Adrenal gland (tissue), 5 donors: ENCODE data around the gene RIC8A.

Experiments
- CTCF ChIP-seq, 6 experiments: fragments of 450-650 bp in 4 of 6; fragments of 200-600 bp in 2 of 6; sonication (generic) in 1 of 6; IDR thresholded peaks; 1 replicate in 5 of 6; 2 replicates in 1 of 6; pipeline versions ENCODE4 v1.5.1 to v1.8.0; 2016 to 2021; ENCODE audit warnings: antibody characterized with exemption in 6 of 6, mild to moderate bottlenecking in 2 of 6, moderate library complexity in 1 of 6
- POLR2A ChIP-seq, 2 donors: fragments of 450-650 bp; IDR thresholded peaks; one replicate each; pipeline ENCODE4 v1.6.1; 2017; ENCODE audit warnings: antibody characterized with exemption in 2 of 2, mild to moderate bottlenecking in 2 of 2, moderate library complexity in 1 of 2
- donor health status: DM: no; HTN: no; CAD: no.

- TF ChIP-seq CTCF (IDR thresholded peaks at IDR 0.05), result no peak
- TF ChIP-seq POLR2A (IDR thresholded peaks at IDR 0.05), result no peak
Measured at GRCh38 chr11:235180-235579, 27.7 kb downstream of the RIC8A start.
